T-cell (primary cell): ENCODE data around the gene DIS3L. TPM values are rescaled to one million over a fixed set of nuclear protein-coding genes. Genes with fewer than 3 reads are reported as not detected.

Experiments used
- total RNA-seq, 35 experiments: library from RNA in 6 of 35; stranded (reverse) in 6 of 35; fragments of 120-200 nt in 1 of 35; gene quantifications; one replicate each; pipeline versions ENCODE4 v1.2.1 to v1.2.4 and lab custom pipeline; 2013 to 2026

The DIS3L gene
- total RNA-seq, 5 donors from 2014 or later (not counting 1 experiment from before 2014, with no cell fraction given): 29.9 to 36.9 (median 30.2) TPM

Other genes starting within 250 kb of the DIS3L start
- under 1 TPM in 1 of 5 donors, not detected in 4; 0.20 TPM for gene MEGF11, start 39.8 kb upstream of the DIS3L start, total RNA-seq
- gene TIPIN, start 63.1 kb downstream of the DIS3L start, total RNA-seq: 1 to 10 TPM; 3.6 to 8.4 (median 6.6) TPM
- gene MAP2K1, start 93.3 kb downstream of the DIS3L start, total RNA-seq: 10 to 100 TPM; 38.7 to 62.8 (median 49.4) TPM
- 10 to 100 TPM; 23.4 to 37.5 (median 34.0) TPM for gene SNAPC5, start 204.2 kb downstream of the DIS3L start, total RNA-seq
- 1,000 to 10,000 TPM; 3,314 to 3,887 (median 3,346) TPM for gene RPL4, start 211.3 kb downstream of the DIS3L start, total RNA-seq
- gene ZWILCH, start 211.8 kb downstream of the DIS3L start, total RNA-seq: 1 to 10 TPM; 4.9 to 9.2 (median 6.2) TPM